GM12873 (cell line): ENCODE measurements around the gene HORMAD1.

ENCODE experiments used
- TF ChIP-seq, protein P1 (sequence below): IDR thresholded peaks from 2 replicates; pipeline ENCODE4 v1.5.1; 2012; ENCODE audit warnings: low read depth, mild to moderate bottlenecking, moderate library complexity, low read length, control low read depth; ENCODE audit not compliant: insufficient read depth; ENCODE audit errors: missing control alignments

HORMAD1 gene

DNA sequence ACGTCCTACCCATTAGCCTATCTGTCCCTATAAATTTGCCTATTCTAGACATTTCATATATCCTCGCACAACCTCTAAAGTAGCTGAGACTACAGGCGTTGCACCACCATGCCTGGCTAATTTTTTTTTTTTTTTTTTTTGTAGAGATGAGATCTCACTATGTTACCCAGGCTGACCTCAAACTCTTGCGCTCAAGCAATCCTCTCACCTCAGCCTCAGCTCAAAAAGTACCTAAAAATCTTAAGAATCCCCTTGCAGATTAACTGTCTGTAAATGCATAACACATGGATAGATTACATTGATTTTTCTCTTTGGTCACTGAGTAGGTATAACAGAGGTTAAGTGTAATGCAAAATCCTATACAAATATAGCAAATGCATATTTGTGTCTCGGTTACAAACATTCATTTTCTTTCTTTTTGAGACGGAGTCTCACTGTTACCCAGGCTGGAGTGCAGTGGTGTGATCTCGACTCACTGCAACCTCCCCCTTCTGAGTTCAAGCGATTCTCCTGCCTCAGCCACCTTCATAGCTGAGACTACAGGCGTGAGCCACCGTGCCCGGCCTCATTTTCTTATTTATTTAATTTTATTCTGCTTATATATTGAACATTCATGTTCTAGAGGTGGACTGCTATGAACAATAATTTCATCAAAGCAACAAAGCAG, 2.3 kb downstream of the HORMAD1 start:
- TF ChIP-seq, protein P1, sequence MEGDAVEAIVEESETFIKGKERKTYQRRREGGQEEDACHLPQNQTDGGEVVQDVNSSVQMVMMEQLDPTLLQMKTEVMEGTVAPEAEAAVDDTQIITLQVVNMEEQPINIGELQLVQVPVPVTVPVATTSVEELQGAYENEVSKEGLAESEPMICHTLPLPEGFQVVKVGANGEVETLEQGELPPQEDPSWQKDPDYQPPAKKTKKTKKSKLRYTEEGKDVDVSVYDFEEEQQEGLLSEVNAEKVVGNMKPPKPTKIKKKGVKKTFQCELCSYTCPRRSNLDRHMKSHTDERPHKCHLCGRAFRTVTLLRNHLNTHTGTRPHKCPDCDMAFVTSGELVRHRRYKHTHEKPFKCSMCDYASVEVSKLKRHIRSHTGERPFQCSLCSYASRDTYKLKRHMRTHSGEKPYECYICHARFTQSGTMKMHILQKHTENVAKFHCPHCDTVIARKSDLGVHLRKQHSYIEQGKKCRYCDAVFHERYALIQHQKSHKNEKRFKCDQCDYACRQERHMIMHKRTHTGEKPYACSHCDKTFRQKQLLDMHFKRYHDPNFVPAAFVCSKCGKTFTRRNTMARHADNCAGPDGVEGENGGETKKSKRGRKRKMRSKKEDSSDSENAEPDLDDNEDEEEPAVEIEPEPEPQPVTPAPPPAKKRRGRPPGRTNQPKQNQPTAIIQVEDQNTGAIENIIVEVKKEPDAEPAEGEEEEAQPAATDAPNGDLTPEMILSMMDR = no peak

DNA sequence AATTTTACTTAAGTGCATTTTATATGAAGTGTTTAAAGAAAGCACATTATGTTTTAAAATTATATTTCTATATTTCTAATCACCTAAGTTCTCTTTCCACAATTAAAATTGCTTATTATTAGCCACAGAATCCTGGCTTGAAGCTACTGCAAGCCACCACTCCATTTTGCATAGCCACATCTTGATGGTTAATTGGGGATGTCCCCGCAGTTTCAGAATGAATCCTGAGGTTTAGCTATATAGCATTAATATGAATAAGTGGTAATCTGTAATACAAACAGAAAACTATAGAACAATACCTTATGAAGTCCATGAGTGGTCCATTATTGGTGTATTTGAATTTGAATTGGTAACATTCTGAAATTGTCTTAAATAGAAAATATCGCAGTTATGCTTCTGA, 12.1 kb downstream of the HORMAD1 start:
- TF ChIP-seq, protein P1 = no peak

DNA sequence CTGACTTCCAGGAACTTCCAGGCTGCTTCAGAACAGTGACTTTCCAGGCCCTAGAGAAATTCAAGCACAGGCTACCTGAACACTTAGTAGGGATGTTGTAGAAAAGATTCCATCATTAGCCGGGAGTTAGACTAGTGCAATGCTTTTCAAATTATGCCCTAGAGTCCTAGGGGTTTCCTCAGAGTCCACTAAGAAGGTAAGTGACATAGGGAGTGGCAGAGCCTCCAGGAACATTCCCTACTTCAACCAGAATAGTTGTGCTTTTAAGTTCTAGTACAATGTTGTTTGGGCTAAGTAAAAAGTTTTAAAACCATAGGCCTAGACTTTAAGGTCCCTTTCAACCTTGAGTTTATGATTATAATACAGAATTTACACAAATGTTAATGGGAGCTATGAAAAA, 14.6 kb downstream of the HORMAD1 start:
- TF ChIP-seq, protein P1 = no peak

DNA sequence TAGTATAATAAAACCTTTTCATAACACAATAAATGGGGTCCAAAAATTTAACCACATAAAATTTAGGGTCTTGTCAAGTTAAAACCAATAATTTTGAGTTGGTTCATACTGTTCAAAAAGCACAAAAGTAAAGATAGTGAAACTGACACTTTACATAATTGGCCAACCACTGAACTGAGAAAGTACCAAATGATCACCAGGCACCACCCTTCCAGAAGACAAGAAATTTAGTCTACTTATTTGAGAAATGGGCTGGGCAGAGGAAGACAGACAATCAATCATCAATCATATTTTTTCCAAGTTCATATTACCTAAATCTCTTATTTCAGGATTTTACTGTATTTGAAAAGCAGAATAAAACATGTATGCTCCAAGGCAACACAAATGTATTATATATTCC, 17.3 kb downstream of the HORMAD1 start:
- TF ChIP-seq, protein P1 = no peak

DNA sequence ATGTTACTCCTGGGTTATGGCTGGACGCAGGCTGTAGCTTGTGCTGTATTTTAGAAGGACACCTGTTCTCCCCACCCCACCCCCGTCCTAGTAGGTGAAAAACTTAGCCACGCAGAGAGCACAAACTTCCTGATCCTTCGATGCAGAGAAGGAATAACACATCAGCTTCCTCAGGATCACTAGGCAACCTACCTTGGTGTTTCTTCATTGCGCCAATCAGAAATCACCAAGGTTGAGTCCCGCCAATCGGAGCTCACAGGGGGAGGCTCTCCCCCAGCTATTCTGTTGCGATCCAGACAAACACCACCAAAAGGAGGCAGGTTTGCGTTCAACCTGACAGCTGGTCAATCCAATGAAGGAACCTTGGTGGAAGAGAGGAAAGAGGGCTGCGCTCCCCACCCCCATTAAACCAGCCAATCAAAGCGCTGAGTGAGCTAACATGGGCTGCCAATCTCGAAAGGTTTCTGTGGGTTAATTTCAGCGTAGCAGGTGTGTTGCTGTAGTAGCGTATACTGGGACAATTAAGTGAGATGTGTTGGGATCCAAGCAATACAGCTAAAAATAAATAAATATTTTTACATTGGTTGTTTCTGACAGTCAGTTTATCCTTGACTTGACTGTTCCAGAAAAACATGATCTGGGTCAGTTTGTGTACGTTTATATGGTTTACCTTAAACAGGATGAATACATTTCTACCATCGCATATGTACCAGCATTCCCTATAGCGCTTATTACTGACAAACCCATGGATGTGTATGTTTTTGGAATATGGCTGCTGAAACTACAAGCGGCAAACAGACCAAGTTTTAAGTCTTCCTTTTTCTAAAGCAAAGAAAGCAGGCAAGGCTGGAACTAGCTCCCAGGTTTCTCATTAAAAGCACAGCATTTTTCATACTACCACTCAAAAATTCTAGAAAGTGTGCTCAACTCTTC, 23.4 kb downstream of the HORMAD1 start, which contains the start of gene GOLPH3L:
Gene GOLPH3L, minus strand, starts transcription at position 160 of the 933 bp plus-strand sequence. CDS start 2,316 bp downstream, outside the sequence.
- TF ChIP-seq, protein P1 = no peak

DNA sequence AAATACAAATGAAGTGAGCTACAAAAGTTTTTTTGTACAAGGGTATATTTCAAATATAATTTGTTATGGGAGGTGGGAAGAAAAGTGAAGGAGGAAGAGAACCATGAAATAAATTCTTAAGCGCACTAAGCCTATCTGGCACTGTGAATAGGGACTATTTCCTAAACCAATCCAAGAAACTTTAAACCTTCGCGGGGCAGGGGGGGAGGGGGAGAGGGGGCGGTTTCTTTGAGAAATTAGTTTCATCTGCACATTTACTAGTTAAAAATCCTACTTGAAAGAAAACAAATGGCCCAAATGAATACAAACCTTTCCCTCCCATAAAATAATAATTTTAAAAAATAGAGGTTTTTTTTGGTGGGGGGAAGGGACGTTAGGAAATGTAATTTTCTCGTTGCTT, 24.1 kb downstream of the HORMAD1 start:
- TF ChIP-seq, protein P1 = no peak

DNA sequence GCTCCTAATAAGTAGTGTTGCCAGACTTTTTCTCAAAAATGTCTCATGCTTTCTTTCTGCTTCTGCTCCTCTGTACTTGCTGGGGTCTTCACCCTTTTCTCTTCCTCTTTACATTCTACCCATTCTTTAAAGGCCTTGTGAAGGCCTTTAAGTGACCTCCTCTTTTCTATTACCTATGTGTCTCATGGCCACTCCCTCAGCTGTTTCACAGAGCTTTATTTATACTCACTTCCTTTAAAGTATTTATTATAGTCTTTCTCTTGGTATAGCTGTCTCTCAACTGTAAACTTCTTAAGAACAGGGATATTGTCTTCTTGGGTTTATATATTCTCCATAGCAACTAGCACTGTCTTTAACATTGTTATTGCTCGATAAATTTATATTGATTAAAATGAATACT, 24.5 kb downstream of the HORMAD1 start:
- TF ChIP-seq, protein P1 = no peak
